ENCODE measurements around the gene FDXR. TPM values are rescaled to one million over a fixed set of nuclear protein-coding genes. Genes with fewer than 3 reads are reported as not detected.

Gene FDXR
- total and polyA plus RNA-seq, 4 donors = 3.9 to 10.1 (median 4.6) TPM

DNA sequence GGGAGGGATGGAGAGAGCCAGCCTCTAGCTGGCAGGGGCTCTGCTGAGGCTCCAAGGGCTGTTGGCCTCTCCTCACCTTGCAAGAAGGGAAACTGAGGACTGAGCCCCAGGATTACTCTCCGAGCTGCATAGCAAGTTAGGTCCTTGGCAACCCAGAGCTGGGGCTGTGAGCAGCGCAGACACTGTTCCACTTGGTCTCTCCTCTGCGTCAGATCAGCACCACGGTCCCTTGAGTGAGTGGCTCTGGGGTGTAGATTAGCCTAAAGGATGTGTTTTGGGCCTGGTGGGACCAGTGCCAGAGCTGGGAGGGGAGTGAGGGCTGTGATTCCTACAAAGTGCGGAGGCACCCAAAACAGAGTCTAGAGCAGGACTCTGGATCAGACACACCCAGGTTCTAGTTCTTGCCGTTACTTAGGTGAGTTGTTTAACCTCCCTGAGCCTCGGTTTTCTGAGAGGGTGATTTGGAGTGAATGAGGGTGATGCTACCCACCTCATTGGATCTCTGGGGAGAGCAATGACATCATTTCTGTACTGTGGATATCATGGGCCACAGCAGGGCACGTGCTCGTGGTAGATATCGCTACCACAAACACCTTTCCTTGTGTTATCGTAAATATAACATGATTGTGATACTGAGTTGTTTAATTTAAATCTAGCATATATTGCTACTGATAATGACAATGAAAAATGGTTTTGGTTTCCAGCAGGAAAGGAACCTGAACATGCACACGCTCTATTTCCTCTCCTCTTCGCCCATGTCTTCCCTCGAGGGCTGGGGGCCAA, 28.8 kb upstream of the FDXR start:
- no peak for DNase-seq (ENCODE audit: low spot score)
- H3K36me3 ChIP-seq (ENCODE audit: control insufficient read depth in 4 of 4, insufficient read depth in 3 of 4, low read depth in 1 of 4, low read length in 3 of 4) = no peaks in the 10 kb centered on the region
- H3K9me3 ChIP-seq (ENCODE audit: control insufficient read depth in 4 of 4, low read length in 3 of 4) = no peaks in the 10 kb centered on the region
- H3K4me1 ChIP-seq (ENCODE audit: control insufficient read depth in 4 of 4, insufficient read depth in 4 of 4, low read length in 3 of 4) = no peaks in the 10 kb centered on the region
- H3K27ac ChIP-seq (ENCODE audit: low read depth in 1 of 2, low read length in 2 of 2) = no peak overlapping the region
- H3K4me3 ChIP-seq (ENCODE audit: low read depth in 1 of 3, low read length in 3 of 3) = no peak overlapping the region
- peaks cover 0 to 3% (median under 1%) of the 10 kb centered on the region in 4 donors for H3K27me3 ChIP-seq (ENCODE audit: control insufficient read depth in 4 of 4, insufficient read depth in 4 of 4, low read length in 3 of 4)
- TF ChIP-seq GABPA (IDR thresholded peaks at IDR 0.05 in 1 of 2, conservative IDR thresholded peaks at IDR 0.05 in 1 of 2) (no peak), FOXA1 (IDR thresholded peaks at IDR 0.05) (no peak), SP1 (IDR thresholded peaks at IDR 0.05) (no peak), NR2F2 (IDR thresholded peaks at IDR 0.05) (no peak)
- TF ChIP-seq, protein P1, sequence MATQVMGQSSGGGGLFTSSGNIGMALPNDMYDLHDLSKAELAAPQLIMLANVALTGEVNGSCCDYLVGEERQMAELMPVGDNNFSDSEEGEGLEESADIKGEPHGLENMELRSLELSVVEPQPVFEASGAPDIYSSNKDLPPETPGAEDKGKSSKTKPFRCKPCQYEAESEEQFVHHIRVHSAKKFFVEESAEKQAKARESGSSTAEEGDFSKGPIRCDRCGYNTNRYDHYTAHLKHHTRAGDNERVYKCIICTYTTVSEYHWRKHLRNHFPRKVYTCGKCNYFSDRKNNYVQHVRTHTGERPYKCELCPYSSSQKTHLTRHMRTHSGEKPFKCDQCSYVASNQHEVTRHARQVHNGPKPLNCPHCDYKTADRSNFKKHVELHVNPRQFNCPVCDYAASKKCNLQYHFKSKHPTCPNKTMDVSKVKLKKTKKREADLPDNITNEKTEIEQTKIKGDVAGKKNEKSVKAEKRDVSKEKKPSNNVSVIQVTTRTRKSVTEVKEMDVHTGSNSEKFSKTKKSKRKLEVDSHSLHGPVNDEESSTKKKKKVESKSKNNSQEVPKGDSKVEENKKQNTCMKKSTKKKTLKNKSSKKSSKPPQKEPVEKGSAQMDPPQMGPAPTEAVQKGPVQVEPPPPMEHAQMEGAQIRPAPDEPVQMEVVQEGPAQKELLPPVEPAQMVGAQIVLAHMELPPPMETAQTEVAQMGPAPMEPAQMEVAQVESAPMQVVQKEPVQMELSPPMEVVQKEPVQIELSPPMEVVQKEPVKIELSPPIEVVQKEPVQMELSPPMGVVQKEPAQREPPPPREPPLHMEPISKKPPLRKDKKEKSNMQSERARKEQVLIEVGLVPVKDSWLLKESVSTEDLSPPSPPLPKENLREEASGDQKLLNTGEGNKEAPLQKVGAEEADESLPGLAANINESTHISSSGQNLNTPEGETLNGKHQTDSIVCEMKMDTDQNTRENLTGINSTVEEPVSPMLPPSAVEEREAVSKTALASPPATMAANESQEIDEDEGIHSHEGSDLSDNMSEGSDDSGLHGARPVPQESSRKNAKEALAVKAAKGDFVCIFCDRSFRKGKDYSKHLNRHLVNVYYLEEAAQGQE (IDR thresholded peaks at IDR 0.05) = no peak
- TF ChIP-seq, protein P2, sequence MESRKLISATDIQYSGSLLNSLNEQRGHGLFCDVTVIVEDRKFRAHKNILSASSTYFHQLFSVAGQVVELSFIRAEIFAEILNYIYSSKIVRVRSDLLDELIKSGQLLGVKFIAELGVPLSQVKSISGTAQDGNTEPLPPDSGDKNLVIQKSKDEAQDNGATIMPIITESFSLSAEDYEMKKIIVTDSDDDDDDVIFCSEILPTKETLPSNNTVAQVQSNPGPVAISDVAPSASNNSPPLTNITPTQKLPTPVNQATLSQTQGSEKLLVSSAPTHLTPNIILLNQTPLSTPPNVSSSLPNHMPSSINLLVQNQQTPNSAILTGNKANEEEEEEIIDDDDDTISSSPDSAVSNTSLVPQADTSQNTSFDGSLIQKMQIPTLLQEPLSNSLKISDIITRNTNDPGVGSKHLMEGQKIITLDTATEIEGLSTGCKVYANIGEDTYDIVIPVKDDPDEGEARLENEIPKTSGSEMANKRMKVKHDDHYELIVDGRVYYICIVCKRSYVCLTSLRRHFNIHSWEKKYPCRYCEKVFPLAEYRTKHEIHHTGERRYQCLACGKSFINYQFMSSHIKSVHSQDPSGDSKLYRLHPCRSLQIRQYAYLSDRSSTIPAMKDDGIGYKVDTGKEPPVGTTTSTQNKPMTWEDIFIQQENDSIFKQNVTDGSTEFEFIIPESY (IDR thresholded peaks at IDR 0.05) = no peak
- TF ChIP-seq, protein P3, sequence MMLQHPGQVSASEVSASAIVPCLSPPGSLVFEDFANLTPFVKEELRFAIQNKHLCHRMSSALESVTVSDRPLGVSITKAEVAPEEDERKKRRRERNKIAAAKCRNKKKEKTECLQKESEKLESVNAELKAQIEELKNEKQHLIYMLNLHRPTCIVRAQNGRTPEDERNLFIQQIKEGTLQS (IDR thresholded peaks at IDR 0.05) = no peak
- H3K9ac ChIP-seq (ENCODE audit: low read depth in 1 of 2, low read length in 2 of 2) = no peak overlapping the region
- WGBS = 77% methylated on average over 14 of the region's 14 CpGs

DNA sequence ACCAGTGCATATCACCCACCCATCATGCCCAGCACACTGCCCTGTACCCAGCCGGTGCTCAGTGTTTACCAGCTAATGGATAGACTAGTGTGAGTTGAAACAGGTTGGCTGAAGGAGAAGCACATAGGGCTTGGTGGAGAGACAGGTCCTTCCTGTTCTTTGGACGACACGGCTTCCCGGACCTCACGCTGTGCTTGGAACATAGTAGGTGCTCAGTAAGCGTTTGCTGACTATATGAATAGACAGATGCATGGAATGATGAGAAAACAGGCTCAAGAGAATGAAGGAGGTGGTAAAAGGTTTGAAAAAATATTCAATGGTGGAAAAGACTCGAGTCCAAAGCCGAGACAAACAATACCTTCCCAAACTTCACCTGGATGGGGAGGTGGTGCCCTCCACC, 27.4 kb upstream of the FDXR start:
- WGBS = 82% methylated on average over 8 of the region's 8 CpGs
- no peak for TF ChIP-seq HNF4G (IDR thresholded peaks at IDR 0.05)
- TF ChIP-seq, protein P4, sequence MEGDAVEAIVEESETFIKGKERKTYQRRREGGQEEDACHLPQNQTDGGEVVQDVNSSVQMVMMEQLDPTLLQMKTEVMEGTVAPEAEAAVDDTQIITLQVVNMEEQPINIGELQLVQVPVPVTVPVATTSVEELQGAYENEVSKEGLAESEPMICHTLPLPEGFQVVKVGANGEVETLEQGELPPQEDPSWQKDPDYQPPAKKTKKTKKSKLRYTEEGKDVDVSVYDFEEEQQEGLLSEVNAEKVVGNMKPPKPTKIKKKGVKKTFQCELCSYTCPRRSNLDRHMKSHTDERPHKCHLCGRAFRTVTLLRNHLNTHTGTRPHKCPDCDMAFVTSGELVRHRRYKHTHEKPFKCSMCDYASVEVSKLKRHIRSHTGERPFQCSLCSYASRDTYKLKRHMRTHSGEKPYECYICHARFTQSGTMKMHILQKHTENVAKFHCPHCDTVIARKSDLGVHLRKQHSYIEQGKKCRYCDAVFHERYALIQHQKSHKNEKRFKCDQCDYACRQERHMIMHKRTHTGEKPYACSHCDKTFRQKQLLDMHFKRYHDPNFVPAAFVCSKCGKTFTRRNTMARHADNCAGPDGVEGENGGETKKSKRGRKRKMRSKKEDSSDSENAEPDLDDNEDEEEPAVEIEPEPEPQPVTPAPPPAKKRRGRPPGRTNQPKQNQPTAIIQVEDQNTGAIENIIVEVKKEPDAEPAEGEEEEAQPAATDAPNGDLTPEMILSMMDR (IDR thresholded peaks at IDR 0.05; ENCODE audit: low read depth, low read length, missing input control) = no peak
- no peak for TF ChIP-seq HNF4A (conservative IDR thresholded peaks at IDR 0.05)
- no peak for TF ChIP-seq NR2F2 (IDR thresholded peaks at IDR 0.05)
- TF ChIP-seq, protein P5, sequence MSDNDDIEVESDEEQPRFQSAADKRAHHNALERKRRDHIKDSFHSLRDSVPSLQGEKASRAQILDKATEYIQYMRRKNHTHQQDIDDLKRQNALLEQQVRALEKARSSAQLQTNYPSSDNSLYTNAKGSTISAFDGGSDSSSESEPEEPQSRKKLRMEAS (IDR thresholded peaks at IDR 0.05) = no peak
- no peaks in the 10 kb centered on the region for H3K9me3 ChIP-seq (ENCODE audit: control insufficient read depth in 4 of 4, low read length in 3 of 4)
- H3K27me3 ChIP-seq (ENCODE audit: control insufficient read depth in 4 of 4, insufficient read depth in 4 of 4, low read length in 3 of 4) = peaks cover 0 to 3% (median under 1%) of the 10 kb centered on the region in 4 donors
- no peak overlapping the region for H3K4me3 ChIP-seq (ENCODE audit: low read depth in 1 of 3, low read length in 3 of 3)
- DNase-seq (ENCODE audit: low spot score) = no peak
- H3K4me1 ChIP-seq (ENCODE audit: control insufficient read depth in 4 of 4, insufficient read depth in 4 of 4, low read length in 3 of 4) = no peaks in the 10 kb centered on the region
- H3K9ac ChIP-seq (ENCODE audit: low read depth in 1 of 2, low read length in 2 of 2) = no peak overlapping the region
- no peaks in the 10 kb centered on the region for H3K36me3 ChIP-seq (ENCODE audit: control insufficient read depth in 4 of 4, insufficient read depth in 3 of 4, low read depth in 1 of 4, low read length in 3 of 4)
- no peak overlapping the region for H3K27ac ChIP-seq (ENCODE audit: low read depth in 1 of 2, low read length in 2 of 2)

Measured in liver (tissue), 9 donors.